ENCODE results near the gene TSPAN13. TPM values are rescaled to one million over a fixed set of nuclear protein-coding genes. Genes with fewer than 3 reads are reported as not detected.

Gene TSPAN13
- total RNA-seq, 1 experiment from 2014 or later = 208 TPM

- peaks cover 29% of the 10 kb centered on the region for H3K4me1 Mint-ChIP-seq (ENCODE audit: low read depth, unreplicated experiment)
- POLR2A ChIA-PET = interaction anchor here (1.7 kb wide), 1 partner anchor 17 kb away, joined by 4 read pairs; no protein-coding TSS in a partner anchor
- no peaks in the 10 kb centered on the region; the same call in 1 of the 2 replicates for H3K36me3 ChIP-seq (ENCODE audit: control insufficient read depth, insufficient read depth, low read length)
- CTCF ChIA-PET = no interaction called here
- BruUV-seq (replicated peaks) = TSS peak; percentile 45
- H3K4me1 ChIP-seq = peaks cover 26% of the 10 kb centered on the region
- H3K9me3 Mint-ChIP-seq (ENCODE audit: unreplicated experiment) = no peaks in the 10 kb centered on the region
- H3K4me3 Mint-ChIP-seq (ENCODE audit: unreplicated experiment) = peak overlapping the region; percentile 92
- H3K27me3 Mint-ChIP-seq (ENCODE audit: insufficient read depth, unreplicated experiment) = no peaks in the 10 kb centered on the region
- H3K27ac Mint-ChIP-seq (ENCODE audit: unreplicated experiment) = peak overlapping the region; percentile 84
- no peak for TF ChIP-seq CTCF (IDR thresholded peaks at IDR 0.05; ENCODE audit: insufficient read depth in 1 of 2, low read depth in 1 of 2, low read length in 1 of 2, severe bottlenecking in 1 of 2, unreplicated experiment in 1 of 2)
- intact Hi-C loops (cut with micrococcal nuclease; ENCODE audit: unreplicated experiment) = loop anchor here (2.0 to 5.0 kb wide), 2 partner anchors 92 to 158 kb away; no protein-coding TSS in a partner anchor
- peaks cover 22% of the 10 kb centered on the region for H3K36me3 Mint-ChIP-seq (ENCODE audit: insufficient read depth, unreplicated experiment)
- H3K27me3 ChIP-seq (replicated peaks; ENCODE audit: control insufficient read depth, insufficient read depth, low read length) = no peaks in the 10 kb centered on the region
- no peaks in the 10 kb centered on the region for H3K9me3 ChIP-seq
- peak overlapping the region; percentile 91 for H3K4me3 ChIP-seq (ENCODE audit: low read depth, low read length)
- peak in 1 of 2 experiments; percentile 16 for DNase-seq
These were observed 1.3 kb downstream of the TSPAN13 start for GRCh38 chr7:16754856-16755317.

- no peak for DNase-seq
- H3K4me1 Mint-ChIP-seq (ENCODE audit: low read depth, unreplicated experiment) = peaks cover 34% of the 10 kb centered on the region
- Histone ChIP-seq H3K4me1 (peaks cover 28% of the 10 kb centered on the region), H3K27me3 (replicated peaks; ENCODE audit: control insufficient read depth, insufficient read depth, low read length) (no peaks in the 10 kb centered on the region), H3K4me3 (ENCODE audit: low read depth, low read length) (peak overlapping the region; percentile 91), H3K9me3 (no peaks in the 10 kb centered on the region), H3K36me3 (ENCODE audit: control insufficient read depth, insufficient read depth, low read length) (no peaks in the 10 kb centered on the region; the same call in 1 of the 2 replicates)
- POLR2A ChIA-PET = interaction anchor here (0.7 to 1.7 kb wide), 2 partner anchors 17 to 53 kb away, joined by 3 to 4 read pairs; no protein-coding TSS in a partner anchor
- H3K4me3 Mint-ChIP-seq (ENCODE audit: unreplicated experiment) = peak overlapping the region; percentile 92
- no TSS peak for BruUV-seq (replicated peaks)
- CTCF ChIA-PET = no interaction called here
- peak overlapping the region; percentile 84 for H3K27ac Mint-ChIP-seq (ENCODE audit: unreplicated experiment)
- TF ChIP-seq CTCF (IDR thresholded peaks at IDR 0.05; ENCODE audit: insufficient read depth in 1 of 2, low read depth in 1 of 2, low read length in 1 of 2, severe bottlenecking in 1 of 2, unreplicated experiment in 1 of 2) = no peak
- H3K9me3 Mint-ChIP-seq (ENCODE audit: unreplicated experiment) = no peaks in the 10 kb centered on the region
- H3K27me3 Mint-ChIP-seq (ENCODE audit: insufficient read depth, unreplicated experiment) = no peaks in the 10 kb centered on the region
- intact Hi-C loops (cut with micrococcal nuclease; ENCODE audit: unreplicated experiment) = loop anchor here (2.0 kb wide), 1 partner anchor 91 kb away; no protein-coding TSS in a partner anchor
- H3K36me3 Mint-ChIP-seq (ENCODE audit: insufficient read depth, unreplicated experiment) = peaks cover 27% of the 10 kb centered on the region
These were observed 1.8 kb downstream of the TSPAN13 start for GRCh38 chr7:16755397-16755796.

GRCh38 chr7:16758036-16758435 is 4.5 kb downstream of the TSPAN13 start:
- DNase-seq = no peak
- no peaks in the 10 kb centered on the region for H3K27me3 ChIP-seq (replicated peaks; ENCODE audit: control insufficient read depth, insufficient read depth, low read length)
- H3K4me3 Mint-ChIP-seq (ENCODE audit: unreplicated experiment) = no peak overlapping the region
- ChIA-PET CTCF (no interaction called here), POLR2A (no interaction called here)
- no peak overlapping the region for H3K27ac Mint-ChIP-seq (ENCODE audit: unreplicated experiment)
- no peaks in the 10 kb centered on the region; the same call in 1 of the 2 replicates for H3K36me3 ChIP-seq (ENCODE audit: control insufficient read depth, insufficient read depth, low read length)
- no peak for TF ChIP-seq CTCF (IDR thresholded peaks at IDR 0.05; ENCODE audit: insufficient read depth in 1 of 2, low read depth in 1 of 2, low read length in 1 of 2, severe bottlenecking in 1 of 2, unreplicated experiment in 1 of 2)
- peaks cover 51% of the 10 kb centered on the region for H3K4me1 Mint-ChIP-seq (ENCODE audit: low read depth, unreplicated experiment)
- H3K4me3 ChIP-seq (ENCODE audit: low read depth, low read length) = no peak overlapping the region
- H3K36me3 Mint-ChIP-seq (ENCODE audit: insufficient read depth, unreplicated experiment) = peaks cover 49% of the 10 kb centered on the region
- H3K4me1 ChIP-seq = peaks cover 47% of the 10 kb centered on the region
- H3K27me3 Mint-ChIP-seq (ENCODE audit: insufficient read depth, unreplicated experiment) = no peaks in the 10 kb centered on the region
- BruUV-seq (replicated peaks) = no TSS peak
- H3K9me3 Mint-ChIP-seq (ENCODE audit: unreplicated experiment) = peaks cover 5% of the 10 kb centered on the region
- intact Hi-C loops (cut with micrococcal nuclease; ENCODE audit: unreplicated experiment) = no loop called here
- no peaks in the 10 kb centered on the region for H3K9me3 ChIP-seq
